Esophagus squamous epithelium (tissue), 4 donors: Measurements from ENCODE around the gene RGS3.

ENCODE experiments used
- CTCF ChIP-seq, 6 experiments: fragments of 450-650 bp in 4 of 6; fragments of 200-600 bp in 2 of 6; sonication (generic) in 2 of 6; IDR thresholded peaks; one replicate each; pipeline ENCODE4 v1.5.1; 2016 to 2019; ENCODE audit warnings: antibody characterized with exemption in 6 of 6, mild to moderate bottlenecking in 4 of 6, moderate library complexity in 4 of 6
- POLR2A ChIP-seq, 4 donors: fragments of 450-650 bp; IDR thresholded peaks; one replicate each; pipeline ENCODE4 v1.6.1; 2017; ENCODE audit warnings: antibody characterized with exemption in 4 of 4, mild to moderate bottlenecking in 4 of 4, moderate library complexity in 3 of 4

- TF ChIP-seq CTCF (IDR thresholded peaks at IDR 0.05) (no peak), POLR2A (IDR thresholded peaks at IDR 0.05) (no peak)
Observed at GRCh38 chr9:113530942-113531341, 67.4 kb downstream of the RGS3 start.
